CD8-positive, alpha-beta memory T cell (primary cell): ENCODE data around the gene RAB3GAP2. TPM values are rescaled to one million over a fixed set of nuclear protein-coding genes. Genes with fewer than 3 reads are reported as not detected.
"Not testable (repeated sequence)": the region's sequence is repeated elsewhere in the genome, so short reads cannot be mapped to it uniquely, and the experiment has no call there.

Experiments used
- CTCF ChIA-PET: fragments of 350-600 bp; sonication (Branson Sonifier 250); formaldehyde crosslinking; loops from one replicate; lab custom pipeline; 2021; ENCODE audit warnings: antibody characterized with exemption; lab: Charles Lee
- POLR2A ChIA-PET: fragments of 350-600 bp; sonication (Branson Sonifier 250); formaldehyde crosslinking; loops from one replicate; lab custom pipeline; 2021; ENCODE audit warnings: antibody characterized with exemption; lab: Charles Lee
- DNase-seq, 5 donors: peaks; one replicate each; pipeline versions ENCODE4 v3.0.0 to v3.0.0-alpha.2; 2020 to 2022; ENCODE audit warnings: mixed read lengths in 1 of 5
- H3K27ac ChIP-seq: one replicate; pipeline ENCODE4 v1.7.0; 2013; ENCODE audit warnings: low read depth, mild to moderate bottlenecking, low read length, moderate library complexity
- H3K27me3 ChIP-seq: 2 replicates; pipeline ENCODE4 v1.7.0; 2013; ENCODE audit warnings: low read length, mild to moderate bottlenecking; ENCODE audit not compliant: insufficient read depth, poor library complexity, severe bottlenecking
- H3K36me3 ChIP-seq: 2 replicates; pipeline ENCODE4 v1.7.0; 2013; ENCODE audit warnings: mild to moderate bottlenecking, low read length, moderate library complexity; ENCODE audit not compliant: insufficient read depth
- H3K4me1 ChIP-seq: 2 replicates; pipeline ENCODE4 v1.7.0; 2013; ENCODE audit warnings: mild to moderate bottlenecking, low read length, moderate library complexity; ENCODE audit not compliant: insufficient read depth
- H3K4me3 ChIP-seq: 2 replicates; pipeline ENCODE4 v1.7.0; 2013; ENCODE audit warnings: mild to moderate bottlenecking, low read length
- H3K9me3 ChIP-seq: 2 replicates; pipeline ENCODE4 v1.7.0; 2013; ENCODE audit warnings: mild to moderate bottlenecking, low read length
- H3K27ac Mint-ChIP-seq, 8 donors: one replicate each; pipeline ENCODE4 v1.8.0; 2020 to 2021; ENCODE audit warnings: mixed read lengths in 8 of 8, mild to moderate bottlenecking in 6 of 8, inconsistent platforms in 3 of 8, moderate library complexity in 3 of 8
- H3K27me3 Mint-ChIP-seq, 2 donors: one replicate each; pipeline ENCODE4 v1.8.0; 2020 to 2021; ENCODE audit warnings: mixed read lengths in 2 of 2, mild to moderate bottlenecking in 1 of 2, moderate library complexity in 1 of 2
- H3K36me3 Mint-ChIP-seq, 3 donors: one replicate each; pipeline ENCODE4 v1.8.0; 2020 to 2021; ENCODE audit warnings: mixed read lengths in 3 of 3, inconsistent platforms in 1 of 3, mild to moderate bottlenecking in 1 of 3
- H3K4me1 Mint-ChIP-seq, 3 donors: one replicate each; pipeline ENCODE4 v1.8.0; 2020 to 2021; ENCODE audit warnings: mixed read lengths in 3 of 3, inconsistent platforms in 1 of 3, mild to moderate bottlenecking in 1 of 3
- H3K4me3 Mint-ChIP-seq, 7 donors: one replicate each; pipeline ENCODE4 v1.8.0; 2020 to 2021; ENCODE audit warnings: mixed read lengths in 7 of 7, mild to moderate bottlenecking in 6 of 7, moderate library complexity in 4 of 7, inconsistent platforms in 2 of 7
- H3K9me3 Mint-ChIP-seq, 5 donors: one replicate each; pipeline ENCODE4 v1.8.0; 2020 to 2022; ENCODE audit warnings: mixed read lengths in 5 of 5, mild to moderate bottlenecking in 3 of 5, moderate library complexity in 2 of 5, inconsistent platforms in 1 of 5
- polyA plus RNA-seq: library from polyadenylated mRNA; unstranded; fragments of 300-500 nt; fragmentation: Illumina TruSeq; gene quantifications from one replicate; pipeline ENCODE4 v1.2.3, GENCODE V29; 2021
- total RNA-seq, 2 experiments: library from RNA; stranded (reverse); gene quantifications; one replicate each; pipeline ENCODE4 v1.2.3, GENCODE V29; 2021

RAB3GAP2 gene
- total and polyA plus RNA-seq, 3 experiments from 2014 or later, result 26.3 to 44.8 (median 41.8) TPM

GRCh38 chr1:220222939-220223338 lies 49.3 kb downstream of the RAB3GAP2 start:
- Mint-ChIP-seq H3K4me3 (no peak overlapping the region), H3K36me3 (peaks cover 0 to 24% (median 9%) of the 10 kb centered on the region in 3 donors), H3K27ac (peak overlapping the region in 2 of 8 donors; percentile 45 to 72), H3K27me3 (no peaks in the 10 kb centered on the region), H3K9me3 (no peaks in the 10 kb centered on the region), H3K4me1 (peaks cover 61 to 93% (median 92%) of the 10 kb centered on the region in 3 donors)
- Histone ChIP-seq H3K4me1 (no peaks in the 10 kb centered on the region), H3K4me3 (no peak overlapping the region), H3K27me3 (no peaks in the 10 kb centered on the region), H3K27ac (no peak overlapping the region), H3K9me3 (no peaks in the 10 kb centered on the region), H3K36me3 (no peaks in the 10 kb centered on the region)
- POLR2A ChIA-PET, result no interaction called here
- CTCF ChIA-PET, result no interaction called here
- DNase-seq, result no peak

GRCh38 chr1:220221670-220222069 lies 50.6 kb downstream of the RAB3GAP2 start:
- Mint-ChIP-seq H3K4me3 (no peak overlapping the region), H3K4me1 (peaks cover 60 to 90% (median 86%) of the 10 kb centered on the region in 3 donors), H3K36me3 (peaks cover 0 to 14% (median 6%) of the 10 kb centered on the region in 3 donors), H3K27ac (no peak overlapping the region), H3K27me3 (no peaks in the 10 kb centered on the region), H3K9me3 (no peaks in the 10 kb centered on the region)
- no peaks in the 10 kb centered on the region for H3K27me3 ChIP-seq
- no peak overlapping the region for H3K4me3 ChIP-seq
- no peaks in the 10 kb centered on the region for H3K4me1 ChIP-seq
- ChIA-PET POLR2A (no interaction called here), CTCF (interaction anchor here (0.9 to 2.2 kb wide), 2 partner anchors 9 to 74 kb away, joined by 3 to 5 read pairs; no protein-coding TSS in a partner anchor)
- no peaks in the 10 kb centered on the region for H3K9me3 ChIP-seq
- H3K36me3 ChIP-seq, result no peaks in the 10 kb centered on the region
- DNase-seq, result no peak
- no peak overlapping the region for H3K27ac ChIP-seq

- no peak overlapping the region for H3K4me3 Mint-ChIP-seq
Measured at GRCh38 chr1:220221269-220221668, 51.0 kb downstream of the RAB3GAP2 start.

GRCh38 chr1:220220699-220221040 lies 51.6 kb downstream of the RAB3GAP2 start:
- H3K9me3 Mint-ChIP-seq, H3K27ac ChIP-seq, DNase-seq, H3K4me1 ChIP-seq, H3K36me3 Mint-ChIP-seq, H3K9me3 ChIP-seq, H3K27me3 Mint-ChIP-seq, H3K27me3 ChIP-seq, POLR2A ChIA-PET, H3K36me3 ChIP-seq, H3K4me3 Mint-ChIP-seq, H3K4me3 ChIP-seq: not testable (repeated sequence)
- H3K27ac Mint-ChIP-seq, result peak overlapping the region in 3 of 8 donors; percentile 43 to 83 (median 82)
- CTCF ChIA-PET, result interaction anchor here (2.2 kb wide), 1 partner anchor 10 kb away, joined by 5 read pairs; no protein-coding TSS in a partner anchor
- peaks cover 52 to 86% (median 82%) of the 10 kb centered on the region in 3 donors for H3K4me1 Mint-ChIP-seq

More at GRCh38 chr1:220221269-220221668, 51.0 kb downstream of the RAB3GAP2 start:
- peaks cover 0 to 14% (median 6%) of the 10 kb centered on the region in 3 donors for H3K36me3 Mint-ChIP-seq
- H3K4me1 ChIP-seq, result no peaks in the 10 kb centered on the region
- no peaks in the 10 kb centered on the region for H3K27me3 ChIP-seq
- no peaks in the 10 kb centered on the region for H3K27me3 Mint-ChIP-seq
- ChIA-PET CTCF (interaction anchor here (2.2 kb wide), 1 partner anchor 9 kb away, joined by 5 read pairs; no protein-coding TSS in a partner anchor), POLR2A (no interaction called here)
- H3K27ac Mint-ChIP-seq, result no peak overlapping the region
- H3K4me1 Mint-ChIP-seq, result peaks cover 56 to 88% (median 84%) of the 10 kb centered on the region in 3 donors
- no peaks in the 10 kb centered on the region for H3K9me3 Mint-ChIP-seq
- no peak for DNase-seq
- H3K27ac ChIP-seq, result no peak overlapping the region
- no peaks in the 10 kb centered on the region for H3K36me3 ChIP-seq
- no peak overlapping the region for H3K4me3 ChIP-seq
- H3K9me3 ChIP-seq, result no peaks in the 10 kb centered on the region

- Histone ChIP-seq H3K4me3 (no peak overlapping the region), H3K4me1 (no peaks in the 10 kb centered on the region), H3K9me3 (no peaks in the 10 kb centered on the region), H3K36me3 (no peaks in the 10 kb centered on the region), H3K27ac (no peak overlapping the region), H3K27me3 (no peaks in the 10 kb centered on the region)
- ChIA-PET POLR2A (no interaction called here), CTCF (interaction anchor here (2.2 kb wide), 1 partner anchor 10 kb away, joined by 5 read pairs; no protein-coding TSS in a partner anchor)
- Mint-ChIP-seq H3K27ac (peak overlapping the region in 1 of 8 donors; percentile 82), H3K36me3 (peaks cover 0 to 8% (median 6%) of the 10 kb centered on the region in 3 donors), H3K9me3 (no peaks in the 10 kb centered on the region), H3K27me3 (no peaks in the 10 kb centered on the region), H3K4me3 (peak overlapping the region in 1 of 7 donors; percentile 19), H3K4me1 (peaks cover 47 to 80% (median 76%) of the 10 kb centered on the region in 3 donors)
- DNase-seq, result no peak
Measured at GRCh38 chr1:220219865-220220698, 52.2 kb downstream of the RAB3GAP2 start.

- no peaks in the 10 kb centered on the region for H3K27me3 Mint-ChIP-seq
- DNase-seq, result no peak
- H3K9me3 Mint-ChIP-seq, result no peaks in the 10 kb centered on the region
- ChIA-PET POLR2A (no interaction called here), CTCF (interaction anchor here (0.9 to 1.2 kb wide), 4 partner anchors 11 to 514 kb away, joined by 3 to 5 read pairs (median 4); partner anchors contain the start of gene RAB3GAP2)
- H3K27ac Mint-ChIP-seq, result peak overlapping the region in 2 of 8 donors; percentile 37 to 61
- Histone ChIP-seq H3K27ac (no peak overlapping the region), H3K9me3 (no peaks in the 10 kb centered on the region), H3K27me3 (no peaks in the 10 kb centered on the region), H3K36me3 (no peaks in the 10 kb centered on the region), H3K4me3 (no peak overlapping the region), H3K4me1 (no peaks in the 10 kb centered on the region)
- H3K36me3 Mint-ChIP-seq, result peaks cover 0 to 8% (median 6%) of the 10 kb centered on the region in 3 donors
- H3K4me3 Mint-ChIP-seq, result no peak overlapping the region
- peaks cover 38 to 71% (median 66%) of the 10 kb centered on the region in 3 donors for H3K4me1 Mint-ChIP-seq
Measured at GRCh38 chr1:220219136-220219442, 53.2 kb downstream of the RAB3GAP2 start.

GRCh38 chr1:220218397-220219135 lies 53.7 kb downstream of the RAB3GAP2 start:
- H3K27me3 Mint-ChIP-seq, H3K9me3 ChIP-seq, H3K9me3 Mint-ChIP-seq, H3K36me3 ChIP-seq, H3K4me1 ChIP-seq, H3K27ac Mint-ChIP-seq, H3K27ac ChIP-seq, H3K27me3 ChIP-seq, H3K4me3 Mint-ChIP-seq, H3K4me3 ChIP-seq, POLR2A ChIA-PET: not testable (repeated sequence)
- CTCF ChIA-PET, result interaction anchor here (0.9 to 1.2 kb wide), 4 partner anchors 12 to 515 kb away, joined by 3 to 5 read pairs (median 4); partner anchors contain the start of gene RAB3GAP2
- peaks cover 39 to 69% (median 66%) of the 10 kb centered on the region in 3 donors for H3K4me1 Mint-ChIP-seq
- peaks cover 0 to 11% (median 6%) of the 10 kb centered on the region in 3 donors for H3K36me3 Mint-ChIP-seq
- DNase-seq, result peak in 2 of 5 donors; percentile 6 to 14
